ENCODE results near the gene ZNF782. TPM values are rescaled to one million over a fixed set of nuclear protein-coding genes. Genes with fewer than 3 reads are reported as not detected.
"Not testable (repeated sequence)": the region's sequence is repeated elsewhere in the genome, so short reads cannot be mapped to it uniquely, and the experiment has no call there.

The ZNF782 gene
- total RNA-seq, 1 donor from 2014 or later = 10.5 TPM

DNA sequence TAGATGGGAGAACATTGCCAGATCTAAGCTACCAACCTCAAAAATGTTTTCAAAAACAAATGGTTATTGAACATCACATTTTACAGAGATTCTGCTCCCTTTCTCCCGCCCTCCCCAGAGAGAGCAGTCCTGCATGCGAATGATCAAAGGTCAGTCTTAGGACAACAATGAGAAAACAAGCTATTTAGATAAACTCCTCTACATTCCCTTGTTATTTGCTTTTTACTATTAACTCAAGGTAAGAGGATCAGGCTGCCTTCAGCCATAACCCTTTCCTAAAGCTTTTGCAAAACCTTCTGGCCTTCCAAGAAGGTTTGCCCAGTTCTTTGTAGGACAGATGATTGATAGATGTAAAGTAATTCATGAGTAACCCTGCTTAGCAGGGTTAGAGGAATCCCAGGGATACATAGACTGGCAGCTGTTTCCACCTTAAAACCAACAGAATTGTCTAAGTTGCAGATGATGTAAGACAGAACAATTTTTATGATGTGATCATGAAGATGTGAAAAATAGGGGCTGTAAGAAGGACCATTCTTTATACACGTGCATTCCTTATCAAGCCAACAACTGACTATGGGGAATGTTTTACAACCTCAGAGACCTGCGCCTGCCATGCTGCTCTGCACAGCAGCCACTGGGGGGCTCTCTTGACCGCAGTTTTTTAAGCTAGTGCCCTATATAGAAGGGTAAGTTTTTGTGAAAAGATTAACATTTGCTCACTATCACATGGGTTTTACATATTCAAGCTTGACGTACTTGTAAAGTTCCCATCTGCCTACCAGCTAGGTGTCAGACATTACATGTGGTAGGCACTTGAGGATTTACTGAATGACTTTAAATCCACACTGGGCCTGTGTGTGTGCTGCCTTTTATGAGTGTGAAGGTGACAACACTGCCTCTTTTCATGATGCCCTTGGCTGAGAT lies 2.3 kb upstream of the ZNF782 start:
- intact Hi-C loops (cut with DNase I) = no loop called here
- DNase-seq (ENCODE audit: low spot score) (peak; percentile 68), ATAC-seq (peak; percentile 57)

DNA sequence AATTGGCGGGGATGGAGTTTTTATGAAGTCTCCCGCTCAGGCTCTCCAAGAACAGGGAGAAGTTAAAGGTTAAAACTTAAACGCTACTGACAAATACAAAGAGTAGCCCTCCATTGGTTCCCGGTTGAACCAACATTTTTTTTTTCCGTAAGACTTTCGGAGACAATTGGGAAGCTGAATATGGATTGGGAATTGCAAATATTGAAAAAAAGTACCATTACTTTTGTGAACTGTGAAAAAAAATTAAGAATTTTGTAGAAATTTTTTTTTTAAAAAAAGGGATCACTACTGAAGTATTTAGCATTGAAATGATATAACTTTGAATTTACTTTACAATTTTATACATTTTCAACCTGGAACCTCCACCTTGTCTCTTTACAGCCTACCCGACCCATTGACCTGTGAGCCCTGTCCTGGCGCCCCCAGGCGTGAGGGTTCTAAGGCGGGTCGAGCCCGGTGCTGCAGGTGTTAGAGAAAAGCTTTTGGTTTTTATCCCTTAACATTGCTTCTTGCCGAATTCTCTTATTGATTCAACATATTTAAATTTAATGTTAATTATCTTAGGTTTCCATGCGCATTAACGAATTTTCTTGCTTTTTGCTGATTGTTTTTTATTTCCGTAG lies 448 bp upstream of the ZNF782 start:
- DNase-seq (ENCODE audit: low spot score) (no peak), ATAC-seq (no peak)
- intact Hi-C loops (cut with DNase I) = no loop called here

DNA sequence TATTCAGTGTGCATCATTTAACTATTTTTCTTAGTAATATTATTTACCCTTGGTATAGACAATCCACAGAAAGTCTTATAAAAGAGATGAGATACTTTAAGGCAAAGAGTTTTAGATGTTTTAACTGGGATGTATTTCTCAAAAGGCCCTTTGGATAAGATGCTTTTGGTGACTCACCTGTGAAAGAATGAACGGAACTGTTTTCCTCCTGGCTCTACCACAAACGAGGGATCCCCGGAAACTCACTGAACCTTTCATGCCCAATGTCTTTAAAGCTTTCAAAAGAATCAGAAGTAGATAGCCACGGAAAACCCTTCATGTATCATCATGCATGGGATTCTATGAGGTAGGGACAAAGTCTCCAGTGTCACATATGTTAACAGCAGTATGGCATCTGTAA lies 1.6 kb downstream of the ZNF782 start:
- no peak for DNase-seq (ENCODE audit: low spot score)
- intact Hi-C loops (cut with DNase I) = no loop called here
- ATAC-seq = no peak

DNA sequence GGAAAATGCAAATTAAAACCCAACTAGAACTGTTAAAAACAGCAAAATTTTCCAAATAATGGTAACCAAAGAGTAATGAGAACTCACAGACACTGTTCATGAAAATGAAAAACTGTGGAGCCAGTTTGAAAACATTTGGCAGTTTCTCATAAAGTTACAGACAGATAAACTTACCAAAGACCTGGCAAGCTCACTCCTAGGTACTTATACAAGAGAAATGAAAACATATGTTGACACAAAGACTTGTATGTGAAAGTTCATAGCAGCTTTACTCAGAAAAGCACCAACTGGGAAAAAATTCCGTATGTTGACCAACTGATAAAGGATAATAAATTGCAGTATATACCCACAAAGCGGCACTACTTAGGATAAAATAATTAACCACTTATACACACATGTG lies 10.3 kb downstream of the ZNF782 start:
- intact Hi-C loops (cut with DNase I) = no loop called here
- ATAC-seq = no peak

DNA sequence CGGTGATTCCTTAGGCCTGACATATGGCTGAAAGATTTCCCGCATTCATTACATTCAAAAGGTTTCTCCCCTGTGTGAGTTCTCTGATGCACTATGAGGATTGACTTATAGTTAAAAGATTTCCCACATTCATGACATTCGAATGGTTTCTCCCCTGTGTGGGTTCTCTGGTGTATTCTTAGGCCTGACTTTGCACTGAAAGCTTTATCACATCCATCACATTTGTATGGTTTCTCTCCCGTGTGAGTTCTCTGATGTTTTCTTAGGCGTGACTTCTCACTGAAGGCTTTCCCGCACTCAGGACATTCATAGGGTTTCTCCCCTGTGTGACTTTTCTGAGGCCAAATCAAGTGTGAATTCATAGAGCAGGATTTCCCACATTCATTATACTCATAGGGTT lies 35.8 kb downstream of the ZNF782 start:
- intact Hi-C loops (cut with DNase I) = no loop called here
- no peak for DNase-seq (ENCODE audit: low spot score)
- no peak for ATAC-seq

More for the DNA sequence above, 10.3 kb downstream of the ZNF782 start:
- DNase-seq (ENCODE audit: low spot score) = no peak

DNA sequence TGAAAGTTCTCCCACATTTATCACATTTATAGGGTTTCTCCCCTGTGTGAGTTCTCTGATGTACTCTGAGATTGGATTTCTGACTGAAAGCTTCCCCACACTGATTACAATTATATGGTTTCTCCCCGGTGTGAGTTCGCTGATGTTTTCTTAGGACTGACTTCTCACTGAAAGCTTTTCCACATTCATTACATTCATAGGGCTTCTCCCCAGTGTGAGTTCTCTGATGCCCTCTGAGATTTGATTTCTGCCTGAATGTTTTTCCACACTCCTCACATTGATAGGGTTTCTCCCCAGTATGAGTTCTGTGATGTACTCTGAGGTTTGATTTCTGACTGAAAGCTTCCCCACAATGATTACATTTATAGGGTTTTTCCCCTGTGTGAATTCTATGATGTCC lies 36.3 kb downstream of the ZNF782 start:
- DNase-seq (ENCODE audit: low spot score) (no peak), ATAC-seq (no peak)
- intact Hi-C loops (cut with DNase I) = no loop called here

DNA sequence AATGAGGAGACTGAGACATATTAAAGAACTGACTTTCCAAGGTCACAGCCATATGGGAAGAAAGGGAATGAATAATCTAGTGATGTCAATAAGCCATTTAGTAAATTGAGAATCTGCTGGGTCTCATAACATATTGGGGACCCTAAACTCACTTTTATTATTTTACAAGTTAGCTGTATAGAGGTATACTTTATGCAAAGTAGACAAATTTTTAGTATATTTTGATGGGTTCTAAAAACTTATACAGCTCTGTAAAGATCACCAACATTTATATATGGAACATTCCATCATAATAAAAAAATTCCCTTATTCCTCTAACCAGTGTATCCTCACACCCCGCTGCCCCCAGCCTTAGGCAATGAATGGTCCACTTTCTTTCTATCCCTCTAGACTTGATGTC lies 40.7 kb downstream of the ZNF782 start:
- intact Hi-C loops (cut with DNase I) = no loop called here
- ATAC-seq (no peak), DNase-seq (ENCODE audit: low spot score) (no peak)

DNA sequence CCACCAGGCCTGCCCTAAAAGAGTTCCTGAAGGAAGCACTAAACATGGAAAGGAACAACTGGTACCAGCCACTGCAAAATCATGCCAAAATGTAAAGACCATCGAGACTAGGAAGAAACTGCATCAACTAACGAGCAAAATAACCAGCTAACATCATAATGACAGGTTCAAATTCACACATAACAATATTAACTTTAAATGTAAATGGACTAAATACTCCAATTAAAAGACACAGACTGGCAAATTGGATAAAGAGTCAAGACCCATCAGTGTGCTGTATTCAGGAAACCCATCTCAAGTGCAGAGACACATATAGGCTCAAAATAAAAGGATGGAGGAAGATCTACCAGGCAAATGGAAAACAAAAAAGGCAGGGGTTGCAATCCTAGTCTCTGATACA lies 55.4 kb downstream of the ZNF782 start:
- DNase-seq (ENCODE audit: low spot score); intact Hi-C loops (cut with DNase I); ATAC-seq: not testable (repeated sequence)

DNA sequence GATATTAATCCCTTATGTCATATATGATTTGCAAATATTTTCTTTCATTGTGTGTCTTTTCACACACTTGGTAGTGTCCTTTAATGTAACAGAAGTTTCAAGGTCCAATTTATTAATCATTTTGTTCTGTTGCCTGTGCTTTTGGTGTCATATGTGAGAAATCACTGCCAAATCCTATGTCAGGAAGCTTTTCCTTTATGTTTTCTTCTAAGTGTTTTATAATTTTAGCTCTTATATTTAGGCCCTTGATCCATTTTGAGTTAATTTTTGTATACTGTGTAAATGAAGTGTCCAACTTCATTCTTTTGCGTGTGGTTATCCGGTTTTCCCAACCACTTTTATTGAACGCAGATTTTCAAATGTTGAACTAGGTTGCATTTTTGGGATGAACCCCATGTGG lies 70.3 kb downstream of the ZNF782 start:
- intact Hi-C loops (cut with DNase I) = no loop called here
- no peak for ATAC-seq
- DNase-seq (ENCODE audit: low spot score) = no peak

DNA sequence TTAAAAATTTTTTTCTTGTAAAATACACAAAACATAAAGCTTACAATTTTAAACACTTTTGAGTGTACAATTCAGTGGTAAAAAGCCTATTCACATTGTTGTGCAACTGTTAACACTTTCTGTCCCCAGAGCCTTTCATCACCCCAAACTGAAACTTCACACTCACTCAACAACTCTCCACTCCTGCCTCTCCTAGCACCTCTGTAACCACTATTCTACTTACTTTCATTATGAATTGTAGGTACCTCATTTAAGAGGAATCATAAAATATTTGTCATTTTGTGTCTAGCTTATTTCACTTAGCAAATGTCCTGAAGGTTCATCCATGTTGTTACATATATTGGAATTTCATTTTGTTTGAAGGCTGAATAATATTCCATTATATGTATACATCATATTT lies 72.1 kb downstream of the ZNF782 start:
- ATAC-seq (no peak), DNase-seq (ENCODE audit: low spot score) (no peak)
- intact Hi-C loops (cut with DNase I) = no loop called here

DNA sequence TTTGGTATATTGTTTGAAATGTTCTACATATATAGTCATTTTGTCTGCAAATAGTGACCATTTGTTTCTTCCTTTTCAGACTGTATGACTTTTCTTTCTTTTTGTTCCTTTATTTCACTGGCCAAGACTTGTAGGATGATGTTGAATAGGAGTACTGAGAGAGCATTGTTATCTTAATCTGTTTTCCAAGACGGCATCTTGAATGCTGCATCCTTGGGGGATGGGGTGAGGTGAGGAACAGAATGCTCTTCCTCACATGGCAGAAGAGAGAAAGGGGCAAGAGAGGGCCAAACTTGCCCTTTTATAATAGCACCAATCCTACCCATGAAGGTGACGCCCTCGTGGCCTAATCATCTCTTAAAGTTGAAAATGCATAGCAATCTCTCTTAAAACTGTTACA lies 72.8 kb downstream of the ZNF782 start:
- ATAC-seq (no peak), DNase-seq (ENCODE audit: low spot score) (no peak)
- intact Hi-C loops (cut with DNase I) = no loop called here

DNA sequence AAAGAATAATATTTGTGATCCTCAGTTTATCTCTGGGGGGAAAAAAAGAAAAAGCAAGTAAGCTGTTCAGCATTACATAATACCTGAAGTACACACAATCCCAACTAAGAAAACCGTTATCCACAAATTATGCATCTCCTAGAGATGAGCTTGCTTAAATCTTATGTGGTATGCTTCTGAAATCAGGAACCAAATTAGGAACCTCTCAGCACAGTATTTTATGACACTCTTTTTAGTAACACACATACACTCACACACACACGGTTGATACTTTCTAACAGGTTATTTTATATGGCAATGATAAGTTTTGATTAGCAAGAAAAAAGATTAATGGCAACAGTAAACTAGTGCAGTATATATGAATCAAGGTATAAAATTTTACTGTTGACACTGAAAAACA lies 75.2 kb downstream of the ZNF782 start:
- intact Hi-C loops (cut with DNase I) = no loop called here
- ATAC-seq = no peak

DNA sequence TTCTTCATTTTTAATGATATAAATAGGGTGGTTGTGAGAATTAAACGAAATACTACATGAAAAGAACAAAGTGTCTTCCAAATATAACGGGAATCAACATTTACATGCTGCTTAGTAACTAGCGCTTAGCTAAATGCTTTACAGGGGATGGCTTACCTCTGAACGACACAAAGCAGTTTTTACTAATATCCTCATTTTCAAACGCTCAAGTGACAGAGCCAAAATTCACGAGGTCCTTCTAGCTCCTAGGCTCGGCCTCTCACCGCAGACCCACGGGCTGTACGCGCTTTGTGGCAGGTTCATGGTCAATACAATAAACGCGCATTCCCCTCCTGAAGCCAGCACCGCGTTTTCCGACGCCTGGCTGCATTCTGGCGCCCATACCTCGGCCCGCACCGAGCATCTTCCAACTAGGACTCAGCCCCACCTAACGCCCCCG lies 76.9 kb downstream of the ZNF782 start:
- intact Hi-C loops (cut with DNase I) = no loop called here
- ATAC-seq (no peak), DNase-seq (ENCODE audit: low spot score) (no peak)

More for the DNA sequence above, 75.2 kb downstream of the ZNF782 start:
- no peak for DNase-seq (ENCODE audit: low spot score)

DNA sequence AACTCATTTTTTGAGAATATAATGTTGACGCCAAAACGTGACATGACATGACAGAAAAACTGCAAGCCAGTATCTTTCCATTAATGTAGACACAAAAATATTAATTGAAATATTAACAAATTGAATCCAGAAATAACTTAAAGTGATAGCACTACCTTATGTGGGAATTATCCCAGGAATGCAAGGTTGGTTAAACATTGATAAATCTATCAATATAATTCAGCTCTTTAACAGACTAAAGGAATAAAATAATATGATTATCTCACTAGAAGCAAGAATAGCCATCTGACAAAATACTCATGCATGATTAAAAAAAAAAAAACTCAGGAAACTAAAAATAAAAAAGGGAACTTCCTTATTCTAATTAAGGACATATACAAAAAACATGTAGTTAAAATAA lies 83.2 kb downstream of the ZNF782 start:
- no peak for DNase-seq (ENCODE audit: low spot score)
- intact Hi-C loops (cut with DNase I) = no loop called here
- ATAC-seq = no peak

DNA sequence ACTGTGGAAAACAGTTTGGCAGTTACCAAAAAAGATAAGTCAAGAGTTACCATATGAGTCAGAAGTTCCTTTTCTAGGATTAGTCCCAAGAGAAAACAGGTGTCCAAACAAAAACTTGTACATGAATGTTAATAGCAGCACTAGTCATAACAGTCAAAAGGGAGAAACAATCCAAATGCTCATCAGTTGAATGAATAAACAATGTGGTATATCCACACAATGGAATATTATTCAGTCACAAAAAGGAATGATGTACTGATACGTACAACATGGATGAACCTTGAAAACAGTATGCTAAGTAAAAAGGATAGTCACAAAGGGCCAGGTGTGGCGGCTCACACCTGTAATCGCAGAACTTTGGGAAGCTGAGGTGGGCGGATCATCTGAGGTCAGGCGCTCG lies 84.3 kb downstream of the ZNF782 start:
- intact Hi-C loops (cut with DNase I) = no loop called here
- DNase-seq (ENCODE audit: low spot score) (no peak), ATAC-seq (no peak)

Other genes with a start within 250 kb of the ZNF782 start
- 45.1 TPM for gene CDC14B, start 234.7 kb downstream of the ZNF782 start, total RNA-seq
- 21.0 TPM for gene PRXL2C, start 199.2 kb downstream of the ZNF782 start, total RNA-seq
- 18.0 TPM for gene ZNF510, start 76.4 kb downstream of the ZNF782 start, total RNA-seq
- gene NUTM2G, start 74.3 kb upstream of the ZNF782 start, total RNA-seq = not detected
- gene CTSV, start 184.6 kb upstream of the ZNF782 start, total RNA-seq = not detected

All from sciatic nerve (tissue), 2 donors.